DND-41 (cell line): Measurements from ENCODE around the gene HNRNPD.

Experiments
- ATAC-seq: fragments of 200-7000 bp; cut with Tn5 transposase; 3 replicates; pipeline ENCODE4 v1.9.1; 2021; ENCODE audit warnings: low read depth; ENCODE audit not compliant: insufficient read depth
- DNase-seq: peaks from one replicate; pipeline ENCODE4 v3.0.0-alpha.2; 2020
- H2AFZ ChIP-seq: 2 replicates; pipeline ENCODE4 v1.6.0; 2012; ENCODE audit warnings: low read depth, low read length
- H3K27ac ChIP-seq: 2 replicates; pipeline ENCODE4 v1.5.1; 2012; ENCODE audit warnings: low read length, inconsistent platforms
- H3K27me3 ChIP-seq: fragments of 200-600 bp; sonication (generic); 2 replicates; pipeline ENCODE4 v1.6.0; 2012; ENCODE audit warnings: low read length, mild to moderate bottlenecking, inconsistent platforms; ENCODE audit not compliant: insufficient read depth, poor library complexity
- H3K36me3 ChIP-seq: 2 replicates; pipeline ENCODE4 v1.5.1; 2012; ENCODE audit warnings: low read length, inconsistent platforms; ENCODE audit not compliant: insufficient read depth
- H3K4me1 ChIP-seq: 2 replicates; pipeline ENCODE4 v1.5.1; 2012; ENCODE audit warnings: mild to moderate bottlenecking, low read length; ENCODE audit not compliant: insufficient read depth
- H3K4me2 ChIP-seq: 2 replicates; pipeline ENCODE4 v1.6.0; 2012; ENCODE audit warnings: mild to moderate bottlenecking, moderate library complexity, low read length, inconsistent platforms; ENCODE audit not compliant: insufficient read depth
- H3K4me3 ChIP-seq, 2 experiments: fragments of 200-600 bp in 1 of 2; shearing (Covaris generic) in 1 of 2; 2 replicates each; pipeline ENCODE4 v1.5.1; 2012 to 2016; ENCODE audit warnings: inconsistent platforms in 2 of 2, low read length in 2 of 2, mild to moderate bottlenecking in 2 of 2, low read depth in 1 of 2, moderate library complexity in 1 of 2
- H3K79me2 ChIP-seq: 2 replicates; pipeline ENCODE4 v1.6.0; 2012; ENCODE audit warnings: low read length, inconsistent platforms; ENCODE audit not compliant: insufficient read depth
- H3K9ac ChIP-seq: 2 replicates; pipeline ENCODE4 v1.6.0; 2012; ENCODE audit warnings: low read depth, mild to moderate bottlenecking, inconsistent platforms, low read length, moderate library complexity
- H3K9me3 ChIP-seq: 2 replicates; pipeline ENCODE4 v1.5.1; 2012; ENCODE audit warnings: low read length, moderate library complexity, mild to moderate bottlenecking, inconsistent platforms; ENCODE audit not compliant: insufficient read depth, severe bottlenecking
- H4K20me1 ChIP-seq: 2 replicates; pipeline ENCODE4 v1.6.0; 2012; ENCODE audit warnings: low read length; ENCODE audit not compliant: insufficient read depth
- CTCF ChIP-seq: IDR thresholded peaks from 2 replicates; pipeline ENCODE4 v1.5.1; 2012; ENCODE audit warnings: borderline replicate concordance, low read length, moderate library complexity, mild to moderate bottlenecking; ENCODE audit not compliant: poor library complexity, severe bottlenecking; ENCODE audit errors: extremely low read depth
- EZH2 ChIP-seq: IDR thresholded peaks from 3 replicates; pipeline ENCODE4 v1.6.1; 2012; ENCODE audit warnings: borderline replicate concordance, low read depth, mild to moderate bottlenecking, moderate library complexity, low read length, inconsistent platforms; ENCODE audit not compliant: severe bottlenecking

HNRNPD gene

GRCh38 chr4:82352825-82353366, 20.9 kb downstream of the HNRNPD start:
- no peaks in the 10 kb centered on the region for H3K4me1 ChIP-seq
- peaks cover 63% of the 10 kb centered on the region for H4K20me1 ChIP-seq
- TF ChIP-seq EZH2, result no peak
- TF ChIP-seq CTCF, result no peak
- H3K9ac ChIP-seq, result no peak overlapping the region
- H3K79me2 ChIP-seq, result peaks cover 62% of the 10 kb centered on the region
- no peak overlapping the region for H3K4me2 ChIP-seq
- H3K27ac ChIP-seq, result no peak overlapping the region
- ATAC-seq, result no peak
- H3K27me3 ChIP-seq, result no peaks in the 10 kb centered on the region
- no peak overlapping the region for H3K4me3 ChIP-seq
- no peak for DNase-seq
- H3K9me3 ChIP-seq, result no peaks in the 10 kb centered on the region
- H3K36me3 ChIP-seq, result peaks cover 98% of the 10 kb centered on the region
- no peak overlapping the region for H2AFZ ChIP-seq

GRCh38 chr4:82352118-82352824, 21.5 kb downstream of the HNRNPD start:
- H3K9me3 ChIP-seq, result no peaks in the 10 kb centered on the region
- H3K27ac ChIP-seq, result no peak overlapping the region
- H3K9ac ChIP-seq, result no peak overlapping the region
- H4K20me1 ChIP-seq, result peaks cover 57% of the 10 kb centered on the region; the same call in 1 of the 2 replicates
- H3K4me3 ChIP-seq, result no peak overlapping the region
- H3K4me1 ChIP-seq, result no peaks in the 10 kb centered on the region
- no peak overlapping the region for H2AFZ ChIP-seq
- ATAC-seq, result no peak
- H3K27me3 ChIP-seq, result no peaks in the 10 kb centered on the region
- H3K79me2 ChIP-seq, result peaks cover 56% of the 10 kb centered on the region
- TF ChIP-seq EZH2 (no peak), CTCF (no peak)
- DNase-seq, result no peak
- peaks cover 93% of the 10 kb centered on the region for H3K36me3 ChIP-seq
- no peak overlapping the region for H3K4me2 ChIP-seq

GRCh38 chr4:82346126-82346525, 27.7 kb downstream of the HNRNPD start:
- Histone ChIP-seq H3K4me3 (no peak overlapping the region), H3K79me2 (no peaks in the 10 kb centered on the region), H3K9me3 (no peaks in the 10 kb centered on the region), H3K36me3 (peaks cover 35% of the 10 kb centered on the region), H3K27ac (no peak overlapping the region), H3K4me2 (no peak overlapping the region), H3K9ac (no peak overlapping the region), H3K4me1 (no peaks in the 10 kb centered on the region), H3K27me3 (no peaks in the 10 kb centered on the region), H4K20me1 (peaks cover 16% of the 10 kb centered on the region), H2AFZ (no peak overlapping the region)
- no peak for ATAC-seq
- no peak for TF ChIP-seq EZH2
- TF ChIP-seq CTCF, result no peak
- no peak for DNase-seq
